Measurements from ENCODE around the gene LPAR3. TPM values are rescaled to one million over a fixed set of nuclear protein-coding genes. Genes with fewer than 3 reads are reported as not detected.

Gene LPAR3
- total RNA-seq, 2 donors from 2014 or later, result 0.24 to 0.65 TPM

DNA sequence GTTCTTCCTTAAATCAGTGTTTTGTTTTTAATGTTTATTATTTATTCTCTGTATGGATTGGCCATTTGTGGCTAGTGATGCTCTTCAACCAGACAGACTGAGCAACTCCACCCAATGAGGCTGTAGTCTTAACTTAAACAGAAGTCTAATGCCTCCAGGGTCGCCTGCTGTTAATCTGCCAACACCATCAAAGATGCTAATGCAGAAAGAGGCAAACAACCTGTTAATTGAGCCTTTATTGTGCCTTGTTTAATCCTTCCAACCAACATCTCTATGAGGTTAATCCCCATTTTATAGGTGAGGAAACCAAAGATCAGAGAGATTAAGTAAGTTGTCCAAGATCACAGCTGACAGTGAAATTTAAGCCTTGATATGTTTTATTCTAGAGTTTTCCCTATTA is 123.4 kb downstream of the LPAR3 start:
- Mint-ChIP-seq H3K27ac (no peak overlapping the region), H3K4me3 (no peak overlapping the region), H3K9me3 (no peaks in the 10 kb centered on the region), H3K36me3 (ENCODE audit: insufficient read depth in 2 of 2) (no peaks in the 10 kb centered on the region), H3K27me3 (ENCODE audit: low read depth) (peaks cover 20% of the 10 kb centered on the region), H3K4me1 (ENCODE audit: low read depth) (no peaks in the 10 kb centered on the region)
- ATAC-seq (replicated peaks in 1 of 2) (no peak), DNase-seq (no peak)

DNA sequence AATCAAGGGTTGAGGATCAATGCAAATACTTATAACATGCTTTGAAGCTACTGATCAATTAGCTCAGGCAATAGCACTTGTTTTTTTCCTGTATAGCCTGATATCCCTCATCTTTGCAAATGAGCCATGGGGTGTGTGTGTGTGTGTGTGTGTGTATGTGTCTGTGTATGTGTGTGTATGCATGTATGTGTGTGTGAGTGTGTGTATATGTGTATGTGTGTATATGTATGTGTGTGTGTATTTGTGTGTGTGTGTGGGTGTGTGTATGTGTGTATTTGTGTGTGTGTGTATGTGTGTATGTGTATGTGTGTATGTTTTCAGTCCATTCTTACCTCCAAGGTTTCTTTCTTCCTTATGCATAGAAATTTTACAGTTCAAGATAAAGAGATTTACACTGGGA is 124.4 kb downstream of the LPAR3 start:
- Mint-ChIP-seq H3K27me3 (ENCODE audit: low read depth) (peaks cover 20% of the 10 kb centered on the region), H3K4me3 (no peak overlapping the region)

DNA sequence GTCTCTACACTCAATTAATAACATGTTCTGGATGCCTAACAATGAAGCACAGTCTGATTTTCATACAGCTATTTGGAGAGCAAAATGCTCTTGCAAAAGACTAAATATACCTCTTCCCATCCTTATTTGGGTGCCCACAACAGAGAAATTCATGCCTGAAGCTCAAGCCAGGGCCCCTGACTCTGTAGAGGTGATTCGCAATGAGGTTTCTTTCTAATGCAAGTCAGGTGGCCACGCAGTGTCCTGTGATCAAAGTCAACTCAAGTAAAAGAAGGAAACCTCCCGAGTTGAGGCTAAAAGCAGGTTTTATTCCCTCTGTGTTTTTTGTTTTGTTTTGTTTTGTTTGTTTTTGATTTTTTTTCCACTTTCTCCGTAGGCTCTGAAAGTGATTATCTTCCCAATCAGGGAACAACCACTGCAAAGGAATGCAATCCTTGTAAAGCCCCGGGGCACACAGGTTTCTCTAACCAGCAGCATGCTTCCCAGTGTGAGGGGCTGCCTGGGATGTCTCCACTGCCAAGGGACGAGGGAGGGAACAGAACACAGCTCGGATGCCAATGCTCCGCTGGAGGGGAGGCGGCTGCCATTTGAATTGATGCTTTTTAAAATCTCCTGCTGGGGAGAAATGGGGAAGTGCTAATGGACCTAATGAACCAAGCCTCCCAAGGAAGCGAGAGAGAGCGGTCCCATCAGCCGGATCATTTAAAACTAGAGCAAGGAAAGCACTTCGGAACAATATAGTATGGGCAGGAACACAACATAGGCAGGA is 128.9 kb downstream of the LPAR3 start:
- Mint-ChIP-seq H3K36me3 (ENCODE audit: insufficient read depth in 2 of 2) (no peaks in the 10 kb centered on the region), H3K4me1 (ENCODE audit: low read depth) (peaks cover 5% of the 10 kb centered on the region), H3K4me3 (no peak overlapping the region), H3K27ac (no peak overlapping the region), H3K9me3 (no peaks in the 10 kb centered on the region), H3K27me3 (ENCODE audit: low read depth) (peaks cover 23% of the 10 kb centered on the region)
- ATAC-seq (replicated peaks in 1 of 2), result no peak
- no peak for DNase-seq

More for the DNA sequence above, 124.4 kb downstream of the LPAR3 start:
- DNase-seq (no peak), ATAC-seq (replicated peaks in 1 of 2) (no peak)
- H3K36me3 Mint-ChIP-seq (ENCODE audit: insufficient read depth in 2 of 2), result no peaks in the 10 kb centered on the region
- H3K27ac Mint-ChIP-seq, result no peak overlapping the region
- H3K9me3 Mint-ChIP-seq, result no peaks in the 10 kb centered on the region
- no peaks in the 10 kb centered on the region for H3K4me1 Mint-ChIP-seq (ENCODE audit: low read depth)

DNA sequence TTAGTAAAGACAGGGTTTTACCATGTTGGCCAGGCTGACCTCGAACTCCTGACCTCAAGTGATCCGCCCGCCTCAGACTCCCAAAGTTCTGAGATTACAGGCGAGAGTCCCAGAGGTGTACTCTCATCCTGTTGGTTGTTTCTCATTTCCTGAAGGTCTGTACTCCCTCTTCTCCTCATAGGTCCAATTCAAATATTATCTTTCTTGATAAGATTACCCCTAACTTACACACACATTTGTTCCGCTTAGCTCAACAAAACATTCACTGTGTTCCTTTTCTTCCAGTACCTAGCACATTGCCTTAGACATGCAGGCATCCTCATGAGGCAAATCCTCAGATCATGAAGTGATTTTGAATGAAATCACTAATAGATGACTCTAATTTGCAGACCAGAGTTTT is 130.3 kb downstream of the LPAR3 start:
- ATAC-seq (replicated peaks in 1 of 2) (no peak), DNase-seq (no peak)
- Mint-ChIP-seq H3K27ac (no peak overlapping the region), H3K4me3 (no peak overlapping the region), H3K4me1 (ENCODE audit: low read depth) (peaks cover 13% of the 10 kb centered on the region), H3K9me3 (no peaks in the 10 kb centered on the region), H3K27me3 (ENCODE audit: low read depth) (peaks cover 27% of the 10 kb centered on the region), H3K36me3 (ENCODE audit: insufficient read depth in 2 of 2) (no peaks in the 10 kb centered on the region)

Other genes starting within 250 kb of the LPAR3 start
- gene SSX2IP, start 202.7 kb downstream of the LPAR3 start, total RNA-seq, result 10 to 100 TPM in 1 of 2 donors, 1 to 10 TPM in 1; 8.5 to 13.8 TPM
- 10 to 100 TPM; 57.6 to 76.3 TPM for gene MCOLN2, start 103.9 kb upstream of the LPAR3 start, total RNA-seq
- gene MCOLN3, start 155.3 kb upstream of the LPAR3 start, total RNA-seq, result under 1 TPM; 0.74 to 0.91 TPM